ENCODE measurements around the gene ETS1. TPM values are rescaled to one million over a fixed set of nuclear protein-coding genes. Genes with fewer than 3 reads are reported as not detected.

Gene ETS1
- total RNA-seq, 2 donors from 2014 or later = 33.6 to 116 TPM

DNA sequence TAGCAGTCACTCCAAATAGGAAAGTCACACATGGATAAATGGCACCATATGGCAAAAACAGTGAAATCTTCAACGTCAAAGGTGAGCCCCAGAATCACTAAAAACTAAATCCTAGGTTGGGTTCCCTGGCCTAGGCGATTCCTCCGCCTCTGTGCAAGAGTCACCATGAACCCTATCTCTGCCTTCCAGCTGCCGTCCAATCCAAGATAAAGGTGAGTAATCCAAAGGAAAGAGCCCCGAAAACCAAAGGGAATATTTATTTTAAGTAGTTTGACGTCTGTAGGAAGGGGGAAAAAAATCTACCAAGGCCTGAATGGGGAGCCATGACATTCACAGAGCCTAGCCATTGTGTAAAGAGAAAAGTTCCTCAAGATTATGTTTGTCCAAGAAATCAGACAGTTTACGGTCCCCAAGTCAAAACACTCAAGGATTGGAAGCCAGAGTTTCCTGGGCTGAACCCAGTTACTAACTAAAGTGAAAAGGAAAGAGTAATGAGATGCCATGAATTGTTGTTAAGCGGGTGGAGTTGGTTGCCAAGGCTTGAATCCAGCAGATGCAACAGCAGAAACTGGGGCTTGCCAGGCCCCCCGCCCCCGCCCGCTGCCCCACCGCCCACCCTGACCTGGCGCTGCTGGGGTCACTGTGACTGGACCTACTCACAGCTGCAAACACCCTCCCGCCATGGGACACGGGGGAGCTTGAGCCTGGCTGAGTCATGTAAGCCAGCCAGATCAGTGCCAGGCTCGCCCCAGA is 39.7 kb upstream of the ETS1 start:
- ATAC-seq (ENCODE audit: insufficient number of reproducible peaks, low FRiP score, low read depth) (no peak), DNase-seq (ENCODE audit: low spot score) (no peak)
- H3K9me3 ChIP-seq = no peaks in the 10 kb centered on the region
- H3K36me3 ChIP-seq = no peaks in the 10 kb centered on the region
- no peak overlapping the region for H3K27ac ChIP-seq
- H3K27me3 ChIP-seq (replicated peaks; ENCODE audit: insufficient read depth) = no peaks in the 10 kb centered on the region
- H3K4me1 ChIP-seq (ENCODE audit: control insufficient read depth in 1 of 2, low read depth in 2 of 2) = peaks cover 0 to 15% of the 10 kb centered on the region in 2 donors
- TF ChIP-seq, protein P1, sequence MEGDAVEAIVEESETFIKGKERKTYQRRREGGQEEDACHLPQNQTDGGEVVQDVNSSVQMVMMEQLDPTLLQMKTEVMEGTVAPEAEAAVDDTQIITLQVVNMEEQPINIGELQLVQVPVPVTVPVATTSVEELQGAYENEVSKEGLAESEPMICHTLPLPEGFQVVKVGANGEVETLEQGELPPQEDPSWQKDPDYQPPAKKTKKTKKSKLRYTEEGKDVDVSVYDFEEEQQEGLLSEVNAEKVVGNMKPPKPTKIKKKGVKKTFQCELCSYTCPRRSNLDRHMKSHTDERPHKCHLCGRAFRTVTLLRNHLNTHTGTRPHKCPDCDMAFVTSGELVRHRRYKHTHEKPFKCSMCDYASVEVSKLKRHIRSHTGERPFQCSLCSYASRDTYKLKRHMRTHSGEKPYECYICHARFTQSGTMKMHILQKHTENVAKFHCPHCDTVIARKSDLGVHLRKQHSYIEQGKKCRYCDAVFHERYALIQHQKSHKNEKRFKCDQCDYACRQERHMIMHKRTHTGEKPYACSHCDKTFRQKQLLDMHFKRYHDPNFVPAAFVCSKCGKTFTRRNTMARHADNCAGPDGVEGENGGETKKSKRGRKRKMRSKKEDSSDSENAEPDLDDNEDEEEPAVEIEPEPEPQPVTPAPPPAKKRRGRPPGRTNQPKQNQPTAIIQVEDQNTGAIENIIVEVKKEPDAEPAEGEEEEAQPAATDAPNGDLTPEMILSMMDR (IDR thresholded peaks at IDR 0.05) = no peak
- no peak overlapping the region for H3K4me3 ChIP-seq

DNA sequence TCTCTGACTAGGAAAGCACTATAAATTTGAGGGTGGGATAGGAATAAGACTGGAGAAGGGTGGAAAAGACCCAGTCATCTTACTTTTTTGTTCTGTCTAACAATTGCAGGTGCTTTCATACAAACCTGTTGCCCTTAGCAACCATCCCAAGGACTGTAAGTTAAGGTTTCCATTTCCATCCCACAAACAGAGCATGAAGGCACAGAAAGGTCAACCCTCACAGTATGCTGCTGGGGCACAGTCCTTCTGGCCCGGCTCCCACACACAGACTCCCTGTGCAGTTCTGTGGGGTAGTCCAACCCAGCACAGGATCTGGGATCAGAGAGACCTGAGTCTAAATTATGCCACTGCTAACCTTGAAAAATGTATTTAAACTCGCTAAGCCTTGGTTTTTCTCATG is 38.4 kb upstream of the ETS1 start:
- H3K4me1 ChIP-seq (ENCODE audit: control insufficient read depth in 1 of 2, low read depth in 2 of 2) = peaks cover 0 to 11% of the 10 kb centered on the region in 2 donors
- no peak for ATAC-seq (ENCODE audit: insufficient number of reproducible peaks, low FRiP score, low read depth)
- H3K27me3 ChIP-seq (replicated peaks; ENCODE audit: insufficient read depth) = no peaks in the 10 kb centered on the region
- H3K27ac ChIP-seq = no peak overlapping the region
- no peak for DNase-seq (ENCODE audit: low spot score)
- H3K36me3 ChIP-seq = no peaks in the 10 kb centered on the region
- no peaks in the 10 kb centered on the region for H3K9me3 ChIP-seq
- no peak overlapping the region for H3K4me3 ChIP-seq
- TF ChIP-seq, protein P1 (IDR thresholded peaks at IDR 0.05) = no peak

DNA sequence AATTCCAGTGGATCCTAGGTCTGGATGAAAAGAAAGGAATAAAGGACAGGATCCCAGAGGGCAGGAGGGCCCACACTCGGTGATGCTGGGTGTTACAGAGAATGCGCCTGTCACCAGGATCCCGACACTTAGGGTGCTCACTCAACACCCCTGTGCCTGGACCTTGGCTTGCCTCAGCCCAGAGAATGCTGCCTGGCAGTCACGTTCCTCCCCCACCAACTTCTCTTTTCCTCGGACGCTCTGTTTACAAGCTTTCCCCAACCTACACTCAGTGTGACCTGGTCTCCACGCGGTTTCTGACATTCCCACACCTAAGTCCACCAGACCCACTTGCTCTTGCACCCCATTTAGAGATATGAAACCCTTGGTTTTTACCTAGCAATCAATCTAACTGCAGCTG is 38.0 kb upstream of the ETS1 start:
- TF ChIP-seq, protein P1 (IDR thresholded peaks at IDR 0.05) = no peak
- Histone ChIP-seq H3K27ac (no peak overlapping the region), H3K36me3 (no peaks in the 10 kb centered on the region), H3K4me3 (no peak overlapping the region), H3K4me1 (ENCODE audit: control insufficient read depth in 1 of 2, low read depth in 2 of 2) (peaks cover 0 to 7% of the 10 kb centered on the region in 2 donors), H3K27me3 (replicated peaks; ENCODE audit: insufficient read depth) (no peaks in the 10 kb centered on the region), H3K9me3 (no peaks in the 10 kb centered on the region)
- DNase-seq (ENCODE audit: low spot score) (no peak), ATAC-seq (ENCODE audit: insufficient number of reproducible peaks, low FRiP score, low read depth) (no peak)

DNA sequence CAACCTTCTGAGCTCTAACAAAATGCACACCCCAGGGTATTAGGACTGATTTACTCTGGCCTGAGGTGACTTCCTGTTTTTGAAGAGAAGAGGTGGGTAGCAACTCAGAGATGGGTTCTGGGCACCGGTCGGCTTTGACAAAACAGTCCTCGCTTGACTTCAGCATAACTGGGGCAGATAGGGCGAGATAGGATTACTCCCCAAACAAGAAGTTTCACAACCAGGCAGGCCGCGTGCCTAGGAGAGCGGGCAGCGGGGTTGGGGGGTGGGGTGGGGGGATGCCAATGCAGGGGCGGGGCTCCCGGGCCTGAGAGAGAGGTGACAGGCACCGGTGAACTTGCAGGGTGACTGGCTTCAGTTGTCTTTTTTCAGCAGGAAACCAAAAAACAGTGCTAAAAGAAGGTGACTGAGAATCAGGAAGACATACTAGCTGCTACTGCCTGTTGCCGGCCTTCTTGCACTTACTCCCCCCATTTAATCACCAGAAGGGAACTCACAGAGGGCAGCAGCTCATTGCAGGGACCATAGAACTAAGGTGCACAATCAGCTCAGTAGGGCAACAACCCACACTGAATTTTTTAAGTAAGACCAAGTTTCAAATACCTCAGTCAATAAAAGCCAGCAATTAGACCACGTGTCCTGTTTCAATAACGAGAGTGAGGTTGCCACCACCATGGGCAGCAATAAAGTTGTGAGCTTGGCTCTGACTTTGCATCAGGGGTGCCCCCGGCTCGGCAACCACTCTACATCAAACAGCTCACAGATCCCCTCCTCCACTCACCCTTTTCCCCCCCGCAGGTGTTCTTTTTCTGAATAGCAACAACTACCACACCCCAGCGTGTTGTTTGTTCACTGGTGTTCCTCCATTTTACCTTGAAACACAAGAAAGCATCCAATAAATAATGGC is 37.2 kb upstream of the ETS1 start:
- Histone ChIP-seq H3K4me1 (ENCODE audit: control insufficient read depth in 1 of 2, low read depth in 2 of 2) (no peaks in the 10 kb centered on the region), H3K9me3 (no peaks in the 10 kb centered on the region), H3K27ac (no peak overlapping the region), H3K4me3 (no peak overlapping the region), H3K27me3 (replicated peaks; ENCODE audit: insufficient read depth) (no peaks in the 10 kb centered on the region), H3K36me3 (no peaks in the 10 kb centered on the region)
- DNase-seq (ENCODE audit: low spot score) (no peak), ATAC-seq (ENCODE audit: insufficient number of reproducible peaks, low FRiP score, low read depth) (no peak)
- TF ChIP-seq, protein P1 (IDR thresholded peaks at IDR 0.05) = no peak

DNA sequence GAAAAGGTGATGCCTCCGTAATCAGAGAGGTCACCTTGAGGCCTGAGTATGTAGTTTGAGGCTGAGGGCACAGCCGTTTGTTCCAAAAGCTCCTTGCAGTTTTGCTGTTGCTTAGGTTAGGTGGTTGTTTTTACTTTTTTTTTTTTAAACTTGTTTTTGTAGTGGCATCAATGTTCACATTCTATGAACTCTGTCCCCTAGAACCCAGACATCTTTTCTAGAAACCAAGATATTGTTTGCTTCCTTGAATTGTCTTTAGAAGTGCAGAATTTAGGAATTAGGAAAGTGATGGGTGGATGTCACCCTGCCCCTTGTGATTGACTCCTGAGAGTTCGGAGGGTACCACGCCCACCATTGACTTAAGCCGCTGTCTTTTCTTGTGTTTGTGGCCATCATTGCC is 35.7 kb upstream of the ETS1 start:
- no peak for ATAC-seq (ENCODE audit: insufficient number of reproducible peaks, low FRiP score, low read depth)

More for the DNA sequence above, 35.7 kb upstream of the ETS1 start:
- no peaks in the 10 kb centered on the region for H3K27me3 ChIP-seq (replicated peaks; ENCODE audit: insufficient read depth)
- DNase-seq (ENCODE audit: low spot score) = no peak
- TF ChIP-seq, protein P1 (IDR thresholded peaks at IDR 0.05) = no peak
- H3K9me3 ChIP-seq = no peaks in the 10 kb centered on the region
- H3K4me1 ChIP-seq (ENCODE audit: control insufficient read depth in 1 of 2, low read depth in 2 of 2) = no peaks in the 10 kb centered on the region
- no peak overlapping the region for H3K27ac ChIP-seq
- no peak overlapping the region for H3K4me3 ChIP-seq
- H3K36me3 ChIP-seq = no peaks in the 10 kb centered on the region
